Measurements from ENCODE around the gene FRAT2. TPM values are rescaled to one million over a fixed set of nuclear protein-coding genes. Genes with fewer than 3 reads are reported as not detected.
A peak's percentile ranks its signal among the peaks of the same experiment; 100 is the strongest.
"Not testable (repeated sequence)": the region's sequence is repeated elsewhere in the genome, so short reads cannot be mapped to it uniquely, and the experiment has no call there.

FRAT2 gene
- total RNA-seq, 4 donors from 2014 or later = 18.7 to 27.8 (median 19.6) TPM

DNA sequence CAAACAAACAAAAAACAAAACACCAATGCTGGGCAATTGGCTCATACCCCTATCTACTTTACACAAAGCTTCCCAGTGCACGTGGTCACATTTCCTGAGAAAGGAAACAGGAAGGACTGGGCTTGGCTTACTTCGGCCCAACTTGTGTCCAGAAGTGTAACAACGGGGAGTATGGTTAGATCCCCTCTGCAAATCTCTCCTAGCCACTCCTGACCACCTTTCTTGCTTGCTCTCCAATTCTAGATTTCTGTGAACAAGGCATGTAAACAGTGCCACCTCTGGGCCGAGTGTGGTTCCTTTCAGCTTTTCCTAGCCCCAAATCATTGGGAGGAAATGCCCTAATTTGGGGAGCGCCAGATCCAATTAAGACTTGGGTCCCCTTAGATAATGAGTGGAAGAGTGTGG, 21.0 kb upstream of the FRAT2 start:
- no peak overlapping the region for H3K27ac ChIP-seq (replicated peaks in 1 of 4)
- H3K36me3 ChIP-seq = peaks cover 0 to 65% (median 43%) of the 10 kb centered on the region in 4 donors
- peaks cover 0 to 14% (median 12%) of the 10 kb centered on the region in 4 donors for H3K4me1 ChIP-seq
- TF ChIP-seq POLR2AphosphoS5 (IDR thresholded peaks at IDR 0.05) (peak in 1 of 2 donors; percentile 20), CTCF (IDR thresholded peaks at IDR 0.05) (peak; percentile 49 to 61 (median 54)), EP300 (IDR thresholded peaks at IDR 0.05) (no peak), POLR2A (IDR thresholded peaks at IDR 0.05; ENCODE audit: low read depth) (no peak)
- no peak overlapping the region for H3K4me3 ChIP-seq
- WGBS = 40% methylated on average over 5 of the region's 5 CpGs
- H3K9me3 ChIP-seq = no peaks in the 10 kb centered on the region
- no peak for DNase-seq (ENCODE audit: extremely low spot score)
- H3K27me3 ChIP-seq = no peaks in the 10 kb centered on the region
- intact Hi-C loops (cut with DNase I) = loop anchor here (2.0 kb wide), 1 partner anchor 77 kb away; no protein-coding TSS in a partner anchor

GRCh38 chr10:97353945-97354344, 19.4 kb upstream of the FRAT2 start:
- no peaks in the 10 kb centered on the region for H3K9me3 ChIP-seq
- no peak overlapping the region for H3K27ac ChIP-seq (replicated peaks in 1 of 4)
- no peak overlapping the region for H3K4me3 ChIP-seq
- H3K27me3 ChIP-seq = no peaks in the 10 kb centered on the region
- DNase-seq (ENCODE audit: extremely low spot score) = no peak
- intact Hi-C loops (cut with DNase I) = loop anchor here (2.0 kb wide), 1 partner anchor 75 kb away; no protein-coding TSS in a partner anchor
- peaks cover 0 to 49% (median 27%) of the 10 kb centered on the region in 4 donors for H3K36me3 ChIP-seq
- peaks cover 0 to 14% (median 12%) of the 10 kb centered on the region in 4 donors for H3K4me1 ChIP-seq
- TF ChIP-seq EP300 (IDR thresholded peaks at IDR 0.05) (no peak), POLR2AphosphoS5 (IDR thresholded peaks at IDR 0.05) (no peak), POLR2A (IDR thresholded peaks at IDR 0.05; ENCODE audit: low read depth) (no peak), CTCF (IDR thresholded peaks at IDR 0.05) (no peak)
- WGBS = 83% methylated on average over 4 of the region's 4 CpGs

GRCh38 chr10:97349752-97350513, 15.4 kb upstream of the FRAT2 start:
- intact Hi-C loops (cut with DNase I) = no loop called here
- 94% methylated on average over 12 of the region's 12 CpGs for WGBS

DNA sequence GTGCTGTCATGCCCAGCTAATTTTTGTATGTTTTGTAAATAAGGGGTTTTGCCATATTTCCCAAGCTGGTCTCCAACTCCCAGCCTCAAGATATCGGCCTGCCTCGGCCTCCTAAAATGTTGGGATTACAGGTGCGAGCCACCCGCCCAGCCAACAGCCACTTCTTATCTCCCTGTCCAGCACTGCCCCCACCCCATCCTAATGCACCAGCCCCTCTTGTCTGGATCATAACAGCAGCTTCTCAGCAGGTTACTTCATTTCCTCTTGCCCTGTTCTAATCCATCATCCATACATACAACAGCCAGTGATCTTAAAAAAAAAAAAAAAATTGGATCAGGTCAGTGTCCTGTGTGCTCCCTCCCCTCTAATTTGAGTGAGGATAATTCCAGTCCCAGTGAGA, 12.8 kb upstream of the FRAT2 start:
- WGBS = 94% methylated on average over 4 of the region's 4 CpGs
- H3K4me3 ChIP-seq = no peak overlapping the region
- no peaks in the 10 kb centered on the region for H3K4me1 ChIP-seq
- peaks cover 0 to 7% (median 0%) of the 10 kb centered on the region in 4 donors for H3K36me3 ChIP-seq
- H3K9me3 ChIP-seq = no peaks in the 10 kb centered on the region
- no peak for DNase-seq (ENCODE audit: extremely low spot score)
- H3K27ac ChIP-seq (replicated peaks in 1 of 4) = no peak overlapping the region
- TF ChIP-seq POLR2A (IDR thresholded peaks at IDR 0.05; ENCODE audit: low read depth) = no peak
- no peak for TF ChIP-seq POLR2AphosphoS5 (IDR thresholded peaks at IDR 0.05)
- no peak for TF ChIP-seq EP300 (IDR thresholded peaks at IDR 0.05)
- H3K27me3 ChIP-seq = no peaks in the 10 kb centered on the region
- intact Hi-C loops (cut with DNase I) = no loop called here

More at GRCh38 chr10:97349752-97350513, 15.4 kb upstream of the FRAT2 start:
- H3K27ac ChIP-seq (replicated peaks in 1 of 4) = no peak overlapping the region
- H3K36me3 ChIP-seq = peaks cover 0 to 13% (median 0%) of the 10 kb centered on the region in 4 donors
- TF ChIP-seq POLR2A (IDR thresholded peaks at IDR 0.05; ENCODE audit: low read depth) = no peak
- DNase-seq (ENCODE audit: extremely low spot score) = no peak
- no peaks in the 10 kb centered on the region for H3K27me3 ChIP-seq
- no peak overlapping the region for H3K4me3 ChIP-seq
- H3K9me3 ChIP-seq = no peaks in the 10 kb centered on the region
- no peaks in the 10 kb centered on the region for H3K4me1 ChIP-seq

GRCh38 chr10:97343664-97344063, 9.1 kb upstream of the FRAT2 start:
- intact Hi-C loops (cut with DNase I) = not testable (repeated sequence)
- 88% methylated on average over 6 of the region's 6 CpGs for WGBS

GRCh38 chr10:97341416-97341815, 6.9 kb upstream of the FRAT2 start:
- WGBS = 85% methylated on average over 2 of the region's 2 CpGs
- Histone ChIP-seq H3K4me3 (no peak overlapping the region), H3K27ac (replicated peaks in 1 of 4) (no peak overlapping the region), H3K4me1 (peaks cover 11 to 18% (median 15%) of the 10 kb centered on the region in 4 donors), H3K36me3 (no peaks in the 10 kb centered on the region), H3K9me3 (no peaks in the 10 kb centered on the region), H3K27me3 (no peaks in the 10 kb centered on the region)
- intact Hi-C loops (cut with DNase I) = no loop called here
- no peak for TF ChIP-seq CTCF (IDR thresholded peaks at IDR 0.05)
- TF ChIP-seq POLR2A (IDR thresholded peaks at IDR 0.05; ENCODE audit: low read depth) = no peak
- no peak for TF ChIP-seq EP300 (IDR thresholded peaks at IDR 0.05)
- no peak for TF ChIP-seq POLR2AphosphoS5 (IDR thresholded peaks at IDR 0.05)
- DNase-seq (ENCODE audit: extremely low spot score) = no peak

More at GRCh38 chr10:97343664-97344063, 9.1 kb upstream of the FRAT2 start:
- H3K36me3 ChIP-seq; H3K27me3 ChIP-seq; H3K27ac ChIP-seq (replicated peaks in 1 of 4); DNase-seq (ENCODE audit: extremely low spot score); H3K4me3 ChIP-seq; H3K4me1 ChIP-seq; H3K9me3 ChIP-seq: not testable (repeated sequence)

Measured in esophagus muscularis mucosa (tissue), 4 donors.